WI38 (cell line): ENCODE data around the gene ZNF618.

Source experiments
- H3K4me3 ChIP-seq: 2 replicates; pipeline ENCODE4 v1.5.1; 2011; ENCODE audit warnings: low read depth, mild to moderate bottlenecking, control low read depth, low read length
- CTCF ChIP-seq: IDR thresholded peaks from 2 replicates; pipeline ENCODE4 v1.5.1; 2012; ENCODE audit warnings: low read depth, mild to moderate bottlenecking, control low read depth, low read length

The ZNF618 gene

GRCh38 chr9:113882636-113883164, 6.6 kb downstream of the ZNF618 start:
- TF ChIP-seq CTCF: no peak
- H3K4me3 ChIP-seq: no peak overlapping the region

DNA sequence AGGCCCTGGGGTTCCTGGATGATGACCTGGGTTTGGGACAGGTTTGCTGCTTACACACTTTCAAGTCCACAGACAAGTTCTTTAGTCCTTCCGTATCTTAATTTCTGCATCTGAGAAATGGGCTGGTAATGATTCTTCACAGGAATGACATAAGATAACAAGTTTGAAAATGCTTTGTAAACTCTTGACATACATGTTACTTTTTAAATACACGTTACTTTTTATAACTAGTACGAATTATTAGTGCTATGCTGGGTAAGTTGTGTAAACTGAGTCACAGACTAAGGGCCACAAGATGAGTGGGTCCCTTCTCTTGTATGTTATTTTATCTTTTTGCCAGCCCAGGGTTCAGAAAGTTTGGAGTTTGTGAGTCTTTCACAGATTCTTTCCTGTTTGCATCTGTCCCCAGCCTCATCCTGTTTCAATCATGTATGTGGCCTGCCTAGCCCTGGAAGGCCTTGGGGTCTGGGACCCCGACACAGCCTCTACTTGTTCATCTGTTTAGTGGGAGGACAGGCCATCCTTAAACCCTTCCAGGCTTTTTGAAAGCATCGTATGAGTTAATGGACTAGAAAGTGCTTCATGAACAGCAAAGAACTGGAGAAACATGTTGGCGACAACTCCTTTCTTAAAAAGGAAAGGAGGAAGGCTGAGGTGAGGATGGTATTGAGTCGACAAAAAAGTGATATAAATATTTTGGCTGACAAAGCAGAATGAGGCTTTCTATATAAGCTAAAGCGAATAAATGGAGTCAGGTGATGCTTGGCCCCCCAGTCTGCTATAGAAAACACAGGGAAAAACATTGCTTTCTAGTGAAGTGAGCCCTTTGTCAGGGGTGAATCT, 9.3 kb downstream of the ZNF618 start:
- no peak overlapping the region for H3K4me3 ChIP-seq
- no peak for TF ChIP-seq CTCF

DNA sequence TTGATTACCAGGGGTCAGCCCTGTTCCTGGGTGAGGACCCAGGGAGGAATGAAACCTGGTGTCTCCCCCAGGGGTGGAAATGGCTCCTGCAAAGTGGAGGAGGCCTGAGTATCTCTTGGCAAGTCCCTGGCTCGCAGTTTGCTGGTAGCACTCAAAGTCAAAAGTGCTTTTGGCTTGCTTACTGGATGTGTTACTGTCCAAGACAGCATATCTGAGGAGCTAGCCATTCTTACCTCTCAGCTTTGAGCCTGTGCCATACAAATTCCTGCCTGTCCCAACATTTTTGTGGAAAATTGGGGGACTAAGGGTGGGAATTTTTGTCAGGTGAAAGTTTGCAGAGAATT, 9.9 kb downstream of the ZNF618 start:
- peak overlapping the region; percentile 37 for H3K4me3 ChIP-seq
- no peak for TF ChIP-seq CTCF

- peak overlapping the region; percentile 37 for H3K4me3 ChIP-seq
- TF ChIP-seq CTCF: no peak
These were observed 10.4 kb downstream of the ZNF618 start for GRCh38 chr9:113886466-113886865.

DNA sequence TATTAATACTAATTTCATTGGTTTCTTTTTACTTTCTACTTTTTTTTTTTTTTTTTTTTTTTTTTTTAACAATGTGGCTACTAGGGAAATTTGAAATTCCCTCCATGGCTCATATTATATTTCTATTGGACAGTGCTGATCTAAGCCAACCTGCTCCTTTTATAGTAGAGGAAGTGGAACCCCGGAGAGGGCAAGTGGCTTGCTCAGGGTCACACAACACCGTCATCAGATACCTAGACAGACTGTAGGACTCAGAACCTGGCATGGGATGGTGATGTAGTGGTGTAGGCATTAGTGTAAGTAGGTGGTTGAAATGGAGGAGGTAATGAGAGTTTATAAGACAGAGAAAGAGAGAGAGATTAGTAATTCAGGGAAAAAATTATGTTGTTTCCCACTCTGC, 10.8 kb downstream of the ZNF618 start:
- TF ChIP-seq CTCF: no peak
- no peak overlapping the region for H3K4me3 ChIP-seq

GRCh38 chr9:113887436-113887835, 11.3 kb downstream of the ZNF618 start:
- TF ChIP-seq CTCF: no peak
- H3K4me3 ChIP-seq: no peak overlapping the region

- TF ChIP-seq CTCF: no peak
- no peak overlapping the region for H3K4me3 ChIP-seq
These were observed 12.2 kb downstream of the ZNF618 start for GRCh38 chr9:113888336-113888735.
